Vagina (tissue), 2 donors: ENCODE results near the gene TAS2R43.

Experiments used
- CTCF ChIP-seq, 3 experiments: fragments of 450-650 bp in 2 of 3; fragments of 200-600 bp in 1 of 3; sonication (generic) in 1 of 3; IDR thresholded peaks; one replicate each; pipeline ENCODE4 v1.5.1; 2017 to 2019; ENCODE audit warnings: antibody characterized with exemption in 3 of 3, mild to moderate bottlenecking in 2 of 3, moderate library complexity in 2 of 3
- POLR2A ChIP-seq, 2 donors: fragments of 450-650 bp; IDR thresholded peaks; one replicate each; pipeline ENCODE4 v1.6.1; 2017; ENCODE audit warnings: antibody characterized with exemption in 2 of 2, mild to moderate bottlenecking in 2 of 2, moderate library complexity in 2 of 2
- POLR2AphosphoS5 ChIP-seq, 2 donors: sonication (generic); formaldehyde crosslinking; IDR thresholded peaks; one replicate each; pipeline ENCODE4 v1.9.0; 2017; ENCODE audit warnings: antibody characterized with exemption in 2 of 2, mild to moderate bottlenecking in 2 of 2, low read depth in 1 of 2; ENCODE audit not compliant: insufficient read depth in 1 of 2

GRCh38 chr12:11136075-11136474, 44.0 kb upstream of the TAS2R43 start:
- TF ChIP-seq CTCF (IDR thresholded peaks at IDR 0.05) = no peak
- no peak for TF ChIP-seq POLR2AphosphoS5 (IDR thresholded peaks at IDR 0.05; ENCODE audit: insufficient read depth in 1 of 2, low read depth in 1 of 2)
- TF ChIP-seq POLR2A (IDR thresholded peaks at IDR 0.05) = no peak
